Body of pancreas (tissue), 4 donors: Measurements from ENCODE around the gene ZNF385D. TPM values are rescaled to one million over a fixed set of nuclear protein-coding genes. Genes with fewer than 3 reads are reported as not detected.

Experiments used
- ATAC-seq: fragments of 150-250 bp; one replicate; pipeline ENCODE4 v1.9.1; 2016
- DNase-seq, 4 donors: peaks; one replicate each; pipeline ENCODE4 v3.0.0-alpha.2; 2019
- H3K27ac ChIP-seq, 4 donors: fragments of 200-600 bp; sonication (generic); 1 replicate in 3 of 4; 2 replicates in 1 of 4; pipeline versions ENCODE4 v1.5.1 to v1.6.1; 2016 to 2019; ENCODE audit warnings: mild to moderate bottlenecking in 1 of 4, mixed read lengths in 1 of 4, moderate library complexity in 1 of 4
- H3K27me3 ChIP-seq, 2 donors: fragments of 200-600 bp; sonication (generic); one replicate each; pipeline ENCODE4 v1.6.0; 2016; ENCODE audit warnings: mild to moderate bottlenecking in 1 of 2
- H3K36me3 ChIP-seq, 2 donors: fragments of 200-600 bp; sonication (generic); replicated peaks in 1 of 2; 2 replicates each; pipeline ENCODE4 v1.5.1; 2016; ENCODE audit warnings: low read depth in 2 of 2; ENCODE audit not compliant: insufficient read depth in 1 of 2
- H3K4me1 ChIP-seq: fragments of 200-600 bp; sonication (generic); one replicate; pipeline ENCODE4 v1.6.0; 2016
- H3K4me3 ChIP-seq, 2 donors: fragments of 200-600 bp; sonication (generic); 1 replicate in 1 of 2; 2 replicates in 1 of 2; pipeline ENCODE4 v1.5.1; 2016 to 2019
- H3K9me3 ChIP-seq, 3 donors: fragments of 200-600 bp; sonication (generic); 1 replicate in 2 of 3; 2 replicates in 1 of 3; pipeline ENCODE4 v1.5.1; 2016
- CTCF ChIP-seq, 7 experiments: fragments of 450-650 bp in 4 of 7; fragments of 200-600 bp in 3 of 7; sonication (generic) in 3 of 7; IDR thresholded peaks; one replicate each; pipeline ENCODE4 v1.5.1; 2016 to 2019; ENCODE audit warnings: antibody characterized with exemption in 7 of 7
- POLR2A ChIP-seq, 3 donors: fragments of 450-650 bp; IDR thresholded peaks; one replicate each; pipeline ENCODE4 v1.6.1; 2016; ENCODE audit warnings: antibody characterized with exemption in 3 of 3, mild to moderate bottlenecking in 2 of 3
- WGBS, 2 donors: methylation state at CpG; one replicate each; pipeline ENCODE4 v1.1.5; 2017; 5-methylcytosine and 5-hydroxymethylcytosine counted together
- intact Hi-C: fragments of 100-400 bp; cut with DNase I; formaldehyde crosslinking; loops from one replicate; pipeline ENCODE4 v1.15.1; 2023
- total RNA-seq, 2 donors: library from RNA; depleted of rRNA; stranded (reverse); fragments of >200 nt; gene quantifications; one replicate each; pipeline ENCODE4 v1.1.0, GENCODE V29; 2016

Gene ZNF385D
- total RNA-seq, 2 donors from 2014 or later: 3.9 to 5.9 TPM

- ATAC-seq (no peak), DNase-seq (no peak)
- Histone ChIP-seq H3K9me3 (no peaks in the 10 kb centered on the region), H3K27me3 (no peaks in the 10 kb centered on the region), H3K4me3 (no peak overlapping the region), H3K36me3 (no peaks in the 10 kb centered on the region), H3K4me1 (no peaks in the 10 kb centered on the region), H3K27ac (no peak overlapping the region)
- 48 to 56% methylated on average over 1 of the region's 1 CpG for WGBS, 2 donors
- TF ChIP-seq POLR2A (IDR thresholded peaks at IDR 0.05): no peak
- TF ChIP-seq CTCF (IDR thresholded peaks at IDR 0.05): no peak
- intact Hi-C loops: no loop called here
Measured at GRCh38 chr3:21634112-21634511, 116.9 kb downstream of the ZNF385D start.

- WGBS, 2 donors: 58 to 67% methylated on average over 4 of the region's 4 CpGs
- ATAC-seq: peak; percentile 27
- intact Hi-C loops: no loop called here
Measured at GRCh38 chr3:21624524-21624923, 126.5 kb downstream of the ZNF385D start.

GRCh38 chr3:21621181-21621651 is 129.8 kb downstream of the ZNF385D start:
- intact Hi-C loops: no loop called here
- Histone ChIP-seq H3K36me3 (no peaks in the 10 kb centered on the region), H3K9me3 (no peaks in the 10 kb centered on the region), H3K4me3 (no peak overlapping the region), H3K27ac (no peak overlapping the region), H3K27me3 (no peaks in the 10 kb centered on the region), H3K4me1 (peaks cover 6% of the 10 kb centered on the region)
- DNase-seq (no peak), ATAC-seq (peak; percentile 24)
- TF ChIP-seq POLR2A (IDR thresholded peaks at IDR 0.05) (no peak), CTCF (IDR thresholded peaks at IDR 0.05) (no peak)
- 19 to 22% methylated on average over 4 of the region's 4 CpGs for WGBS, 2 donors

More at GRCh38 chr3:21624524-21624923, 126.5 kb downstream of the ZNF385D start:
- Histone ChIP-seq H3K36me3 (no peaks in the 10 kb centered on the region), H3K27ac (no peak overlapping the region), H3K9me3 (no peaks in the 10 kb centered on the region), H3K4me1 (peaks cover 6% of the 10 kb centered on the region), H3K27me3 (no peaks in the 10 kb centered on the region), H3K4me3 (no peak overlapping the region)
- DNase-seq: no peak
- no peak for TF ChIP-seq CTCF (IDR thresholded peaks at IDR 0.05)
- no peak for TF ChIP-seq POLR2A (IDR thresholded peaks at IDR 0.05)

GRCh38 chr3:21620511-21621155 is 130.4 kb downstream of the ZNF385D start:
- TF ChIP-seq POLR2A (IDR thresholded peaks at IDR 0.05) (no peak), CTCF (IDR thresholded peaks at IDR 0.05) (no peak)
- Histone ChIP-seq H3K9me3 (no peaks in the 10 kb centered on the region), H3K27ac (no peak overlapping the region), H3K4me1 (peaks cover 6% of the 10 kb centered on the region), H3K27me3 (no peaks in the 10 kb centered on the region), H3K4me3 (no peak overlapping the region), H3K36me3 (no peaks in the 10 kb centered on the region)
- DNase-seq (no peak), ATAC-seq (no peak)
- intact Hi-C loops: no loop called here
- WGBS, 2 donors: 30 to 37% methylated on average over 8 of the region's 8 CpGs

- DNase-seq (no peak), ATAC-seq (no peak)
- Histone ChIP-seq H3K36me3 (no peaks in the 10 kb centered on the region), H3K9me3 (no peaks in the 10 kb centered on the region), H3K4me3 (no peak overlapping the region), H3K27me3 (no peaks in the 10 kb centered on the region), H3K27ac (no peak overlapping the region), H3K4me1 (peaks cover 6% of the 10 kb centered on the region)
- 32 to 58% methylated on average over 2 of the region's 2 CpGs for WGBS, 2 donors
- intact Hi-C loops: no loop called here
- TF ChIP-seq POLR2A (IDR thresholded peaks at IDR 0.05) (no peak), CTCF (IDR thresholded peaks at IDR 0.05) (no peak)
Measured at GRCh38 chr3:21618695-21619094, 132.3 kb downstream of the ZNF385D start.
